Forelimb muscle (tissue), 1 donor: ENCODE data around the gene PRKCZ. TPM values are rescaled to one million over a fixed set of nuclear protein-coding genes. Genes with fewer than 3 reads are reported as not detected.
"Not testable (repeated sequence)": the region's sequence is repeated elsewhere in the genome, so short reads cannot be mapped to it uniquely, and the experiment has no call there.

ENCODE experiments used
- DNase-seq: peaks from one replicate; pipeline ENCODE4 v3.0.0-alpha.2; 2013; ENCODE audit warnings: low read depth
- polyA plus RNA-seq: library from polyadenylated mRNA; unstranded; fragments of 120-200 nt; gene quantifications from one replicate; pipeline ENCODE4 v1.2.1, GENCODE V29; 2013; ENCODE audit not compliant: insufficient read length

Gene PRKCZ
- polyA plus RNA-seq, 1 donor = 7.6 TPM

DNA sequence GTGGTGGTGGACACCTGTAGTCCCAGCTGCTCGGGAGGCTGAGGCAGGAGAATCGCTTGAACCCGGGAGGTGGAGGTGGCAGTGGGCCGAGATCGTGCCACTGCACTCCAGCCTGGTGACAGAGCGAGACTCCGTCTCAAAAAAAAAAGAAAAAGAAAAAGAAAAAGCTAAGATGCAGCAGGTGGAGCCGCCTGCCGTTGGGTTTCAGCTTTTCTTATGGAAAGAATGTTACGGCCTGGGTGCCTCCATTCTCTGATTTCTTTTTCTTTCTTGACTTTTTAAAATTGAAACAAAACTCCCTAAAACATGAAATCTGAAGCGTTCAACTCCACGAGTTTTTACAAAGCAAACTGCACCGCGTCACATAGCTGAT, 64.4 kb downstream of the PRKCZ start:
- not testable (repeated sequence) for DNase-seq

GRCh38 chr1:2115008-2115641, 64.9 kb downstream of the PRKCZ start:
- no peak for DNase-seq

DNA sequence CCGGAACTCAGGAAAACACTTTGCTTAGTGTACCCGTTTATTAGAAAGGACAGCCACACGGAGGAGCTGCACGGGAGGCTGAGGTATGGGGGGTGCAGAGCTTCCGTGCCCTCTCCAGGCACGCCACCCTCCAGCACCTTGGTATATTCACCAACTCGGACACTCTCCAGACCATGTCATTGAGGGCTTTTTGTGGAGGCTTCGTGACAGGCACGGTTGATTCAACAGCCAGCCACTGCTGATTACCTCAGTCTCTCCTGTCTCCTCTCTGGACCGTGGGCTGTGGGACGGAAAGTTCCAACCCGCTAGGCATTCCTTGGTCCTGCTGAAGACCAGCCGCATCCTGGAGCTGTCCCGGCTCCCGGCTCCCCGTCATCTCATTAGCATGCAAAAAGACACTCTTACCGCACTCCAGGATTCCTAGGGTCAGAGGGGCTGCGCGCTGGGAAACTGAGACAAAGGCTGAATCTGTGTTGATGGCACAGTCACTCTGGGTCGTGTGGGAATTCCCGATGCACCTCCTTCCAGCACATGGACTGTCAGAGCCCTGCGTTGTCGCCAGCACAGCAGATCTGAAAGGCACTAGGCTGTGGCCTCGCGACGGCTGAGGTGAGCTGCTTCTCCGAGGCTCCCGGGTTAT, 65.6 kb downstream of the PRKCZ start:
- DNase-seq = no peak

DNA sequence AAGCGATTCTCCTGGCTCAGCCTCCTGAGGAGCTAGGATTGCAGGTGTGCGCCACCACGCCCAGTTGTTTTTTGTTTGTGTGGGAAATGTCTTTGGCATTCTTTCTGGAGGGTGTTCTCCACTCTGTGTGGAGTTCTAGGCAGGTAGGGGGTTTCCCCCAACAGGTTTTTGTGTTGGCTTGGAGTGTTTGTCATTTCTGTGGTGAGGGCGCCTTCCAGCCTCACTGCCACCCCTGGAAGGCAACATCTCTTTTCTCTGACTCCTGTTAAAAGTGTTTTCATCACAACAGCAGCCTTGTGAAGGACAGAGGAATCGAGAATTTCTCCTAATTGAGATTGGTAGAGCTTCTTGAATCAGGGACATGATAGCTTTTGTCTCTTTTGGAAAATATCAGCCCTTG, 69.7 kb downstream of the PRKCZ start:
- no peak for DNase-seq

- no peak for DNase-seq
These were observed 71.0 kb downstream of the PRKCZ start for GRCh38 chr1:2121101-2121691.

DNA sequence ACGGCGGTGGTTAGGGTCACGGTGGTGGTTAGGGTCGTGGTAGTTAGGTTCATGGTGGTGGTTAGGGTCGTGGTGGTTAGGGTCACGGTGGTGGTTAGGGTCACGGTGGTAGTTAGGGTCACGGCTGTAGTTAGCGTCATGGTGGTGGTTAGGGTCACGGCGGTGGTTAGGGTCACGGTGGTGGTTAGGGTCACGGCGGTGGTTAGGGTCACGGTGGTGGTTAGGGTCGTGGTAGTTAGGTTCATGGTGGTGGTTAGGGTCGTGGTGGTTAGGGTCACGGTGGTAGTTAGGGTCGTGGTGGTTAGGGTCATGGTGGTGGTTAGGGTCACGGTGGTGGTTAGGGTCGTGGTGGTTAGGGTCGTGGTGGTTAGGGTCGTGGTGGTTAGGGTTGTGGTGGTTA, 71.6 kb downstream of the PRKCZ start:
- not testable (repeated sequence) for DNase-seq

DNA sequence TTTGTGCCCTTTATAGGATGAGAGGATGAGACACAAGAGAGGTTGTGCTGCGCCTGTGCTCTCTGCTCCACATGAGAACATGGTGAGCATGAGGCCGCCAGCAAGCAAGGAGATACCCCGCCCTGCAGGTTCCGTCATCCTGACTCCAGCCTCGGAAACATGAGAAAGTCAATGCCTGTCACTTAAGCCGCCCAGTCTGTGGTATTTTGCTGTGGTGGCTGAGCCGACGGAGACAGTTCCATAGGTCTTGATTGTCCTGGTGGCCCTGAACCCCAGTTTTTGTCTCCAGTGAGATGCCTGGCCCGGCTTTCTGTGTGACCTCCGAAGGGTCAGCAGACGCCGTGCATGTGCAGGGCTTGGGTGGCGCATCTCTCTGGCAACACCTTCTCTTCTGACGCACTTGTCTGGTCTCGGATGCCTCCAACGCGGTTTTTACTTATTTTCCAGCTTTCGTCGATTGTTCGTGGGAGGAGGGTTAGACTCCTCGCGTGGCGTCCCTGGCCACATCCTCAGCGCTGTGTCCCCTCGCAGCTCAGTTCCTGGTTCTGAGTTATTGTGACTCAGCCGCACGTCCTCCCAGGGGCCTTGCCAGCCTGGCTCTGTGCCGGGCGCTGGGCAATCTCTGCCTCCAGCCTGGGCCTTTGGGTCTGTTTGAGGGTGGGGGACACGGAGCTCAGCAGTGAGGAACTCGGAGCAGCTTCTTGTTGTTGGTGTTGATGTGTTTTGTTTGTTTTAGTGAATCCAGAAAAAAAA, 74.4 kb downstream of the PRKCZ start:
- no peak for DNase-seq

- no peak for DNase-seq
These were observed 75.4 kb downstream of the PRKCZ start for GRCh38 chr1:2125350-2126211.

DNA sequence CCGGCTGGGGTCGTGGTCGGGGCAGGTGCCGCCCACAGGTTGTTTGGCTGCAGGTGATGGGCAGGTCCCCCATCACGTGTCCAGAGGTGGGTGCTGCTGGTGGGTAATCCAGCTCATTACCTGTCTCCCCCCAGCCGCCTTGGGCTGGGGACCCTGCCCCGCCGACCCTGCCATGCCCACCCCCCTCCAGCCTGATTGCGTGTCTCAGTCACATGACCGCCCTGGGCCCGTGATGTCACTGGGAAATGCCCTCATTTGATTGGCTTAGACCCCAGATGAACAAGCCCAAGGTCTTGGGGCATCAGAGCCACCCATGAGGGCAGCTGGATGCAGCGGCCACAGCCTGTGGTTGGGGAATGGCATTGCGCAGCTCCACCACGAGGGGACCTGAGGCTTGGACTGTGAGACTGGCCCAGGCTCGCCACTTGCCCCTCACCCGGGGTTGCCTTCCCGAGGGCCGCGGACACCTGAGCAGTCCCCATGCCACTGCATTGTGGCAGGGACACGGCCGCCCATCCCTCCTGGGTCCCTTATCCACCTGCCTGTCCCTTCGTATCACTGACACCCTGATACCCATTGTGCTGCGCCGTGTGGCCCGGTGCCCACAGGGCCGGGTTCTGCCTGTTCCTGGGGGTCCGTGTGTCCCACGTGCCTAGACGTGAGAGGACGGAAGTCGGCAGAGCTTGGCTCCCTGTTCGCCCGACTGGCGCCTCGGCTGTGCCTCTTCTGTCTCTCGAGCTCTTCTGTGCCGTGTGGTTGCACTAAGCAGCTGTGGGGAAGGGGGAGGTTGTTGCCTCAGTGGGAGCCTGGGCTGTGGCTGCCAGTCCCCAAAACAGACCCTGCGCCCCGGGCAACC, 76.3 kb downstream of the PRKCZ start:
- DNase-seq = no peak

GRCh38 chr1:2127187-2128145, 77.3 kb downstream of the PRKCZ start:
- no peak for DNase-seq

- no peak for DNase-seq
These were observed 78.1 kb downstream of the PRKCZ start for GRCh38 chr1:2128189-2128901.

- no peak for DNase-seq
These were observed 79.2 kb downstream of the PRKCZ start for GRCh38 chr1:2129256-2129943.

GRCh38 chr1:2130156-2130555, 79.9 kb downstream of the PRKCZ start:
- DNase-seq = no peak

DNA sequence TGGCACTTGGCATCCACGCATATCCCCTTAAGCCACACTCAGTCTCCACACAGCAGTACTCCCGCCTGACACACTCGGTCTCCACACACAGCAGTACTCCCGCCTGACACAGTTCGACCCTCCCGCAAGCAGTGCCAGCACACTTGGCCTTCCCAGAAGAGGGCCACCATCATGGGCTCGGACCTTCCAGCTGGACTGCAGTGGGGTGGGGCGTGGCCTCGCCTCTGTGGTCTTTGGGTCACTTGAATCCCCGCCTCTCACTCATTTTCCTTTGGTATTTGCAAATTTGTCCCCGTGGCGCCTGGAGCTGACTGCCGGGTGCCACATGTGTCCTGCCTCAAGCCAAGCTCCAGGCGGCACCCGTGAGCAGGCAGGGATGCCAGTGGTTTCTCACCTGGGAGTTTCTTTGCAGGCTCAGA, 80.7 kb downstream of the PRKCZ start:
- DNase-seq = no peak

GRCh38 chr1:2132222-2133038, 82.2 kb downstream of the PRKCZ start:
- no peak for DNase-seq

GRCh38 chr1:2133039-2133878, 83.0 kb downstream of the PRKCZ start:
- DNase-seq = peak; percentile 94

GRCh38 chr1:2133879-2134215, 83.6 kb downstream of the PRKCZ start:
- DNase-seq = no peak
